GM06990 (cell line): ENCODE measurements around the gene DNAJB11.
"Not testable (repeated sequence)": the region's sequence is repeated elsewhere in the genome, so short reads cannot be mapped to it uniquely, and the experiment has no call there.

Experiments
- DNase-seq: peaks from one replicate; pipeline ENCODE4 v3.0.0-alpha.2; 2011; ENCODE audit not compliant: insufficient read length; ENCODE audit errors: extremely low read depth
- H3K27me3 ChIP-seq: replicated peaks from 2 replicates; pipeline ENCODE4 v1.6.0; 2011; ENCODE audit warnings: low read length; ENCODE audit not compliant: control insufficient read depth, insufficient read depth
- H3K36me3 ChIP-seq: 2 replicates; pipeline ENCODE4 v1.5.1; 2011; ENCODE audit warnings: low read length; ENCODE audit not compliant: control insufficient read depth, insufficient read depth
- H3K4me3 ChIP-seq: replicated peaks from 2 replicates; pipeline ENCODE4 v1.5.1; 2011; ENCODE audit warnings: low read depth, mild to moderate bottlenecking, control low read depth, low read length
- CTCF ChIP-seq: IDR thresholded peaks from 2 replicates; pipeline ENCODE4 v1.5.1; 2011; ENCODE audit warnings: low read length, control low read depth, mild to moderate bottlenecking, inconsistent platforms; ENCODE audit not compliant: insufficient read depth, poor library complexity, severe bottlenecking

Gene DNAJB11

DNA sequence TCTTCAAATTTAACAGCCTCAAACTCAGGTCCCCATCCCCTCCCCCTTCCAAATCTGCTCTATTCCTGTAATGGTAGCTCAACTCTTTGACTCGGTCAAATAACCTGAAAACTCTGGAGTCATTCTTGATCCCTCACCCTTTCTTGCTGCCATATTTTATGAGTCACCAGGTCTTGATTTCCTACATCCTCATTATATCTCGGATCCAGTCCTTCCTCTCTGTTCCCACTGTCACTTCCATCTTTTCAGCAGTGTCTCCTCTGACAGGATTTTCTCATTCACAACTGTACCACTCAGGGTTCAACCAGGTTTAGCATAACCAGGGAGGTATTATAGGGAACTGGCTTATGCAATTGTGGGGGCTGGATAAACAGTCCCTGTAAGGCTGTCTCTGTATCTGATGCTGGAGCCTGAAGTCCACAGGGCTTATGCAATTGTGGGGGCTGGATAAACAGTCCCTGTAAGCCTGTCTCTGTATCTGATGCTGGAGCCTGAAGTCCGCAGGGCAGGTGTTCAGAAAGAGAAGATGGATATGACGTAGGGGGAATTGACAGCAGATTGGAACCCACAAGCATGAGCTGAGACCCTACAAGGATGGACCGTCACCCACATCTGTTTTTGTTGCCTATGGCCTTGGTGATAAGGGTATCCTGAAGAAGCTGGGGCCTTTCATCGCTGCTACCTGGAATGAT is 60.6 kb downstream of the DNAJB11 start:
- no peak for DNase-seq
- Histone ChIP-seq H3K4me3 (no peak overlapping the region), H3K36me3 (no peaks in the 10 kb centered on the region), H3K27me3 (peaks cover 2% of the 10 kb centered on the region; the same call in 1 of the 2 replicates)
- TF ChIP-seq CTCF = no peak

- Histone ChIP-seq H3K27me3 (peaks cover 2% of the 10 kb centered on the region), H3K36me3 (no peaks in the 10 kb centered on the region), H3K4me3 (no peak overlapping the region)
- no peak for DNase-seq
- no peak for TF ChIP-seq CTCF
Measured at GRCh38 chr3:186633481-186633880, 63.0 kb downstream of the DNAJB11 start.

DNA sequence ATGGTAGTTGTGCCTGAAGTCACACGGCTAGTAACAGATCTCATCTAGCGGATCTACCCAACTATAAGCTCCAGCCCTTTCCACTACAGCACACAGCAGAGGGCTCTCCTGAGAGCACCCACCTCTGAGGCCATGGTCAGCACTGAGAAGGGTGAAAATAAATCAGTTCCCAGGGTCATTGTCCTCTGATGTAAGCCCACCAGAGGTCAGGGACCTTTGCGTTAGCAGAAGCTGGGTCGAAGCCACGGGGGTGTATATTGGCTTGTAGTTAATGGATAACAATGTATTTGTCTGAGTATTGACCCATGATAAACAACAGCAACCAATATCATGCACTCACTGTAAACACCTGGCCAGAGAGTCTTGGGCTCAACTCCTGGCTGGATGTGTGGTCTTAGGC is 63.7 kb downstream of the DNAJB11 start:
- H3K4me3 ChIP-seq, H3K36me3 ChIP-seq, DNase-seq, H3K27me3 ChIP-seq: not testable (repeated sequence)
